IMR-90 (cell line): ENCODE results near the gene EXOC6. TPM values are rescaled to one million over a fixed set of nuclear protein-coding genes. Genes with fewer than 3 reads are reported as not detected.

Experiments used
- ATAC-seq: fragments of 200-7000 bp; cut with Tn5 transposase; 2 replicates; pipeline ENCODE4 v1.9.1; 2020; ENCODE audit warnings: low read depth, mild to moderate bottlenecking, moderate library complexity
- BruUV-seq: library from RNA; stranded (reverse); fragments of 400-500 nt; replicated peaks from 2 replicates; lab custom pipeline; 2021; lab: Mats Ljungman, UMichigan
- CTCF ChIA-PET: fragments of 300-600 bp; formaldehyde crosslinking; extraction: SDS; loops from one replicate; lab custom pipeline; 2021; ENCODE audit warnings: antibody characterized with exemption; lab: Yijun Ruan, JAX
- POLR2A ChIA-PET: fragments of 300-600 bp; sonication (Branson Sonifier 250); formaldehyde crosslinking; loops from one replicate; lab custom pipeline; 2022; ENCODE audit warnings: antibody characterized with exemption; ENCODE audit not compliant: unreplicated experiment; lab: Charles Lee
- DNase-seq: peaks from one replicate; pipeline ENCODE4 v3.0.0; 2013
- H2AFZ ChIP-seq: replicated peaks from 2 replicates; pipeline ENCODE3; 2013; ENCODE audit warnings: low read length, mild to moderate bottlenecking; ENCODE audit not compliant: poor library complexity
- H2AK5ac ChIP-seq: 2 replicates; pipeline ENCODE4 v1.6.1; 2013; ENCODE audit warnings: low read depth, low read length, inconsistent platforms
- H2AK9ac ChIP-seq: replicated peaks from 2 replicates; pipeline ENCODE3; 2013; ENCODE audit warnings: mild to moderate bottlenecking, low read depth, low read length, moderate library complexity; ENCODE audit not compliant: poor library complexity
- H2BK120ac ChIP-seq: 2 replicates; pipeline ENCODE4 v1.6.1; 2013; ENCODE audit warnings: low read depth, low read length, inconsistent platforms
- H2BK15ac ChIP-seq: 3 replicates; pipeline ENCODE4 v1.6.1; 2013; ENCODE audit warnings: low read depth, low read length, inconsistent platforms
- H2BK20ac ChIP-seq: 2 replicates; pipeline ENCODE4 v1.6.1; 2013; ENCODE audit warnings: low read depth, mild to moderate bottlenecking, inconsistent platforms, low read length, moderate library complexity
- H2BK5ac ChIP-seq: 2 replicates; pipeline ENCODE4 v1.6.1; 2013; ENCODE audit warnings: mild to moderate bottlenecking, low read depth, low read length, inconsistent platforms; ENCODE audit not compliant: poor library complexity, severe bottlenecking
- H3K14ac ChIP-seq: replicated peaks from 2 replicates; pipeline ENCODE4 v1.6.1; 2013; ENCODE audit warnings: low read depth, low read length, inconsistent platforms
- H3K18ac ChIP-seq: 2 replicates; pipeline ENCODE4 v1.6.1; 2013; ENCODE audit warnings: low read depth, low read length, control low read depth
- H3K23ac ChIP-seq: 2 replicates; pipeline ENCODE4 v1.6.1; 2013; ENCODE audit warnings: low read depth, low read length, inconsistent platforms
- H3K27ac ChIP-seq: 2 replicates; pipeline ENCODE4 v1.5.1; 2013; ENCODE audit warnings: mild to moderate bottlenecking, control low read depth, low read length; ENCODE audit not compliant: insufficient read depth
- H3K27me3 ChIP-seq: 2 replicates; pipeline ENCODE4 v1.6.1; 2013; ENCODE audit warnings: low read length; ENCODE audit not compliant: control insufficient read depth, insufficient read depth
- H3K36me3 ChIP-seq: 2 replicates; pipeline ENCODE4 v1.6.1; 2013; ENCODE audit warnings: low read length, mixed read lengths; ENCODE audit not compliant: control insufficient read depth, insufficient read depth
- H3K4ac ChIP-seq: 2 replicates; pipeline ENCODE4 v1.6.1; 2013; ENCODE audit warnings: low read depth, low read length, inconsistent platforms
- H3K4me1 ChIP-seq: 2 replicates; pipeline ENCODE4 v1.6.1; 2013; ENCODE audit warnings: low read length, mixed read lengths; ENCODE audit not compliant: control insufficient read depth, insufficient read depth
- H3K4me2 ChIP-seq: 2 replicates; pipeline ENCODE4 v1.6.1; 2013; ENCODE audit warnings: low read depth, mild to moderate bottlenecking, control low read depth, low read length, moderate library complexity
- H3K4me3 ChIP-seq: 2 replicates; pipeline ENCODE4 v1.5.1; 2013; ENCODE audit warnings: low read depth, mild to moderate bottlenecking, control low read depth, low read length, moderate library complexity; ENCODE audit not compliant: insufficient read depth
- H3K56ac ChIP-seq: 2 replicates; pipeline ENCODE4 v1.6.1; 2013; ENCODE audit warnings: low read length, inconsistent platforms; ENCODE audit not compliant: insufficient read depth; ENCODE audit errors: extremely low read depth
- H3K79me1 ChIP-seq, 2 experiments: 2 replicates each; pipeline ENCODE4 v1.6.1; 2013; ENCODE audit warnings: low read length in 2 of 2, inconsistent platforms in 1 of 2, low read depth in 1 of 2
- H3K9ac ChIP-seq: 2 replicates; pipeline ENCODE4 v1.6.1; 2013; ENCODE audit warnings: low read depth, low read length, control low read depth
- H3K9me1 ChIP-seq: 2 replicates; pipeline ENCODE4 v1.6.1; 2013; ENCODE audit warnings: low read length, inconsistent platforms; ENCODE audit not compliant: insufficient read depth
- H3K9me3 ChIP-seq: 2 replicates; pipeline ENCODE4 v1.6.1; 2013; ENCODE audit warnings: low read length; ENCODE audit not compliant: control insufficient read depth, insufficient read depth
- H4K20me1 ChIP-seq: 2 replicates; pipeline ENCODE4 v1.6.1; 2013; ENCODE audit warnings: low read length, inconsistent platforms; ENCODE audit not compliant: insufficient read depth
- H4K5ac ChIP-seq: 2 replicates; pipeline ENCODE4 v1.6.1; 2013; ENCODE audit warnings: mild to moderate bottlenecking, low read depth, low read length, control low read depth
- H4K8ac ChIP-seq, 2 experiments: 2 replicates each; pipeline ENCODE4 v1.6.1; 2013; ENCODE audit warnings: low read depth in 2 of 2, low read length in 2 of 2, control low read depth in 1 of 2, inconsistent platforms in 1 of 2
- H4K91ac ChIP-seq: 2 replicates; pipeline ENCODE4 v1.6.1; 2013; ENCODE audit warnings: low read depth, low read length, inconsistent platforms; ENCODE audit not compliant: insufficient read depth
- CTCF ChIP-seq: conservative IDR thresholded peaks from 2 replicates; pipeline ENCODE4 v1.5.1; 2012; ENCODE audit warnings: mild to moderate bottlenecking, low read depth, low read length, improper control_type of control experiment
- FOS ChIP-seq: fragments of 150-350 bp; IDR thresholded peaks from 2 replicates; pipeline ENCODE4 v1.6.1; 2016; ENCODE audit warnings: low read depth, low read length
- MAFK ChIP-seq: IDR thresholded peaks from 2 replicates; pipeline ENCODE4 v1.6.1; 2012; ENCODE audit warnings: low read depth, low read length, improper control_type of control experiment
- POLR2A ChIP-seq: IDR thresholded peaks from 2 replicates; pipeline ENCODE4 v1.6.1; 2012; ENCODE audit warnings: mild to moderate bottlenecking, low read depth, low read length
- RAD21 ChIP-seq: IDR thresholded peaks from 2 replicates; pipeline ENCODE4 v1.6.1; 2012; ENCODE audit warnings: low read length, improper control_type of control experiment
- RFX5 ChIP-seq: IDR thresholded peaks from 2 replicates; pipeline ENCODE4 v1.8.0; 2012; ENCODE audit warnings: low read depth, mild to moderate bottlenecking, low read length, moderate library complexity
- SMC3 ChIP-seq: fragments of 150-350 bp; IDR thresholded peaks from 2 replicates; pipeline ENCODE4 v1.6.1; 2016; ENCODE audit warnings: low read depth, mild to moderate bottlenecking, antibody characterized with exemption, low read length, moderate library complexity
- WGBS, 2 experiments: methylation state at CpG; one replicate each; pipeline versions ENCODE4 v1.1.5 to v1.1.7; 2013; ENCODE audit warnings: missing lambda C conversion rate in 2 of 2; ENCODE audit not compliant: insufficient read length in 1 of 2; ENCODE audit errors: extremely low coverage in 2 of 2; 5-methylcytosine and 5-hydroxymethylcytosine counted together
- dilution Hi-C: fragments of 300-500 bp; cut with HindIII; formaldehyde crosslinking; loops from one replicate; pipeline ENCODE4 v1.14.3; 2018; ENCODE audit warnings: low sequenced_read_pairs; ENCODE audit not compliant: unreplicated experiment
- in situ Hi-C: fragments of 300-500 bp; cut with MboI; formaldehyde crosslinking; loops from 3 replicates; pipeline ENCODE4 v1.14.3; 2019; ENCODE audit warnings: low sequenced_read_pairs, inconsistent platforms, mixed read lengths
- intact Hi-C: fragments of 100-400 bp; cut with micrococcal nuclease; formaldehyde crosslinking; loops from 2 replicates; pipeline ENCODE4 v1.10.0; 2022
- polyA plus RNA-seq, 3 experiments: library from polyadenylated mRNA; depleted of rRNA; stranded (reverse); fragments of >200 nt; gene quantifications; 2 replicates each; pipeline ENCODE4 v1.2.3, GENCODE V29; 2012; ENCODE audit warnings: low replicate concordance in 1 of 3
- total RNA-seq: library from RNA; depleted of rRNA; stranded (reverse); fragments of >200 nt; gene quantifications from 2 replicates; pipeline ENCODE4 v1.2.3, GENCODE V29; 2012

Gene EXOC6
- total and polyA plus RNA-seq, 2 of the 4 experiments (the other 2 are of a cell fraction): 4.5 to 11.5 TPM

GRCh38 chr10:92965314-92965713 lies 117.0 kb downstream of the EXOC6 start:
- H2AK9ac ChIP-seq: no peak overlapping the region
- in situ Hi-C loops (no loop called here), dilution Hi-C loops (no loop called here), intact Hi-C loops (no loop called here)
- CTCF ChIA-PET: interaction anchor here (0.7 to 1.6 kb wide), 7 partner anchors 11 to 79 kb away, joined by 3 to 9 read pairs (median 4); no protein-coding TSS in a partner anchor
- no peak overlapping the region for H2BK120ac ChIP-seq
- no peaks in the 10 kb centered on the region for H3K36me3 ChIP-seq
- H3K4me3 ChIP-seq: no peak overlapping the region
- H4K20me1 ChIP-seq: no peaks in the 10 kb centered on the region
- H3K18ac ChIP-seq: peak overlapping the region; percentile 34; the same call in 1 of the 2 replicates
- no peak overlapping the region for H2BK15ac ChIP-seq
- no peak overlapping the region for H3K9ac ChIP-seq
- H3K4me1 ChIP-seq: peaks cover 6% of the 10 kb centered on the region
- no TSS peak for BruUV-seq
- ATAC-seq (peak; percentile 48), DNase-seq (peak; percentile 73)
- no peak overlapping the region for H2AK5ac ChIP-seq
- TF ChIP-seq RAD21 (peak; percentile 41), MAFK (no peak), SMC3 (peak; percentile 34), FOS (no peak), POLR2A (no peak), RFX5 (no peak), CTCF (peak; percentile 68)
- no CpG with 5 or more reads among the region's 2 CpGs for WGBS, 2 experiments
- no peaks in the 10 kb centered on the region for H3K27me3 ChIP-seq
- H3K9me3 ChIP-seq: no peaks in the 10 kb centered on the region
- no peak overlapping the region for H4K5ac ChIP-seq
- H3K56ac ChIP-seq: no peak overlapping the region; the same call in 1 of the 2 replicates
- no peak overlapping the region for H2AFZ ChIP-seq
- H4K91ac ChIP-seq: no peak overlapping the region
- H3K4me2 ChIP-seq: peak overlapping the region; percentile 66; the same call in 1 of the 2 replicates
- no peak overlapping the region; a peak in 1 of 4 replicates for H4K8ac ChIP-seq
- no peak overlapping the region for H3K27ac ChIP-seq
- POLR2A ChIA-PET: no interaction called here
- no peaks in the 10 kb centered on the region for H3K79me1 ChIP-seq
- no peaks in the 10 kb centered on the region; the same call in 1 of the 2 replicates for H3K9me1 ChIP-seq
- peak overlapping the region; percentile 86 for H2BK5ac ChIP-seq
- no peak overlapping the region for H3K4ac ChIP-seq
- no peak overlapping the region for H3K14ac ChIP-seq
- no peak overlapping the region for H3K23ac ChIP-seq
- H2BK20ac ChIP-seq: no peak overlapping the region
